H1 (cell line): ENCODE data around the gene DIP2C. TPM values are rescaled to one million over a fixed set of nuclear protein-coding genes. Genes with fewer than 3 reads are reported as not detected.

ENCODE experiments used
- CTCF ChIA-PET: fragments of 300-600 bp; sonication (Branson Sonifier 250); formaldehyde crosslinking; loops from one replicate; lab custom pipeline; 2021; ENCODE audit not compliant: partially characterized antibody; lab: Charles Lee
- POLR2A ChIA-PET: fragments of 300-600 bp; sonication (Branson Sonifier 250); formaldehyde crosslinking; loops from one replicate; lab custom pipeline; 2021; ENCODE audit warnings: inconsistent platforms; ENCODE audit not compliant: partially characterized antibody; lab: Charles Lee
- DNase-seq, 2 experiments: peaks; one replicate each; pipeline versions ENCODE4 v3.0.0 to v3.0.0-alpha.2; 2010 to 2022; ENCODE audit warnings: low spot score in 2 of 2, low read depth in 1 of 2, mixed read lengths in 1 of 2
- FAIRE-seq: peaks from 2 replicates; lab custom pipeline; 2011; peaks lifted over from hg19 to GRCh38; lab: Jason Lieb, UNC
- H2AFZ ChIP-seq: 2 replicates; pipeline ENCODE4 v1.8.1; 2012; ENCODE audit warnings: low read length, inconsistent platforms
- H2AK5ac ChIP-seq: 2 replicates; pipeline ENCODE4 v1.6.1; 2013; ENCODE audit warnings: low read depth, low read length
- H2BK120ac ChIP-seq: replicated peaks from 2 replicates; pipeline ENCODE3; 2013; ENCODE audit warnings: low read depth, low read length, inconsistent platforms
- H2BK12ac ChIP-seq: 2 replicates; pipeline ENCODE4 v1.6.1; 2013; ENCODE audit warnings: low read depth, low read length
- H2BK15ac ChIP-seq: 2 replicates; pipeline ENCODE4 v1.6.1; 2013; ENCODE audit warnings: low read length
- H2BK20ac ChIP-seq: 2 replicates; pipeline ENCODE4 v1.6.1; 2013; ENCODE audit warnings: low read length
- H2BK5ac ChIP-seq: 2 replicates; pipeline ENCODE4 v1.6.1; 2013; ENCODE audit warnings: low read depth, low read length
- H3K14ac ChIP-seq: 2 replicates; pipeline ENCODE4 v1.6.1; 2013; ENCODE audit warnings: inconsistent platforms; ENCODE audit not compliant: insufficient read length
- H3K18ac ChIP-seq: 2 replicates; pipeline ENCODE4 v1.6.1; 2013; ENCODE audit warnings: low read length; ENCODE audit errors: extremely low read depth
- H3K23ac ChIP-seq: 2 replicates; pipeline ENCODE4 v1.6.1; 2013; ENCODE audit warnings: inconsistent platforms; ENCODE audit not compliant: insufficient read length
- H3K23me2 ChIP-seq: 2 replicates; pipeline ENCODE4 v1.6.1; 2013; ENCODE audit warnings: low read depth, low read length
- H3K27ac ChIP-seq: 2 replicates; pipeline ENCODE4 v1.6.1; 2011; ENCODE audit warnings: low read depth, low read length, inconsistent platforms
- H3K27me3 ChIP-seq, 4 experiments: replicated peaks in 1 of 4; 1 replicate in 1 of 4; 2 replicates in 3 of 4; pipeline versions ENCODE4 v1.6.1 to v1.8.1; 2011 to 2013; ENCODE audit warnings: low read length in 3 of 4, mild to moderate bottlenecking in 3 of 4, inconsistent platforms in 2 of 4, mixed read lengths in 2 of 4, moderate library complexity in 1 of 4; ENCODE audit not compliant: control insufficient read depth in 3 of 4, insufficient read depth in 3 of 4; ENCODE audit errors: extremely low read depth in 1 of 4
- H3K36me3 ChIP-seq, 4 experiments: 2 replicates each; pipeline versions ENCODE4 v1.6.1 to v1.8.1; 2011 to 2013; ENCODE audit warnings: mild to moderate bottlenecking in 4 of 4, low read length in 3 of 4, moderate library complexity in 2 of 4, control low read depth in 1 of 4, inconsistent platforms in 1 of 4; ENCODE audit not compliant: insufficient read depth in 4 of 4, control insufficient read depth in 2 of 4
- H3K4ac ChIP-seq: replicated peaks from 2 replicates; pipeline ENCODE3; 2013; ENCODE audit warnings: low read length, low read depth, mixed read lengths, inconsistent platforms; ENCODE audit not compliant: insufficient read length
- H3K4me1 ChIP-seq, 4 experiments: replicated peaks in 1 of 4; 1 replicate in 1 of 4; 2 replicates in 3 of 4; pipeline versions ENCODE4 v1.6.1 to v1.8.1; 2011 to 2013; ENCODE audit warnings: low read length in 3 of 4, inconsistent platforms in 2 of 4, mixed read lengths in 1 of 4; ENCODE audit not compliant: insufficient read depth in 4 of 4, control insufficient read depth in 3 of 4
- H3K4me2 ChIP-seq, 2 experiments: 2 replicates each; pipeline versions ENCODE4 v1.6.1 to v1.8.1; 2011 to 2013; ENCODE audit warnings: low read depth in 2 of 2, low read length in 2 of 2, control low read depth in 1 of 2, inconsistent platforms in 1 of 2, mild to moderate bottlenecking in 1 of 2; ENCODE audit not compliant: insufficient read depth in 1 of 2
- H3K4me3 ChIP-seq, 4 experiments: fragments of 200-600, 300-600 bp in 1 of 4; sonication (generic), shearing (Covaris generic), sonication (Bioruptor Twin) in 1 of 4; 2 replicates each; pipeline versions ENCODE4 v1.5.1 to v1.8.1; 2011 to 2016; ENCODE audit warnings: low read length in 4 of 4, low read depth in 3 of 4, control low read depth in 2 of 4, inconsistent platforms in 2 of 4, mild to moderate bottlenecking in 2 of 4, mixed read lengths in 1 of 4, moderate library complexity in 1 of 4; ENCODE audit not compliant: insufficient read depth in 2 of 4; ENCODE audit errors: extremely low read depth in 1 of 4
- H3K56ac ChIP-seq: replicated peaks from 2 replicates; pipeline ENCODE3; 2013; ENCODE audit warnings: low read depth, mild to moderate bottlenecking, mixed read lengths, low read length, inconsistent platforms; ENCODE audit not compliant: insufficient read length
- H3K79me1 ChIP-seq: 2 replicates; pipeline ENCODE4 v1.6.1; 2013; ENCODE audit warnings: low read depth, low read length, control low read depth
- H3K79me2 ChIP-seq, 2 experiments: 2 replicates each; pipeline versions ENCODE4 v1.6.1 to v1.8.1; 2012 to 2013; ENCODE audit warnings: low read length in 2 of 2, mild to moderate bottlenecking in 2 of 2, inconsistent platforms in 1 of 2; ENCODE audit not compliant: insufficient read depth in 2 of 2, control insufficient read depth in 1 of 2
- H3K9ac ChIP-seq, 4 experiments: replicated peaks in 1 of 4; 1 replicate in 1 of 4; 2 replicates in 3 of 4; pipeline versions ENCODE4 v1.6.1 to v1.8.1; 2011 to 2013; ENCODE audit warnings: low read depth in 3 of 4, low read length in 3 of 4, control low read depth in 2 of 4, mild to moderate bottlenecking in 2 of 4, moderate library complexity in 2 of 4, inconsistent platforms in 1 of 4; ENCODE audit errors: extremely low read depth in 1 of 4
- H3K9me3 ChIP-seq, 2 experiments: 2 replicates each; pipeline versions ENCODE4 v1.6.1 to v1.8.1; 2012 to 2013; ENCODE audit warnings: mild to moderate bottlenecking in 2 of 2, moderate library complexity in 2 of 2, control low read depth in 1 of 2, inconsistent platforms in 1 of 2, low read depth in 1 of 2, low read length in 1 of 2, mixed read lengths in 1 of 2; ENCODE audit not compliant: insufficient read depth in 2 of 2
- H4K20me1 ChIP-seq, 2 experiments: replicated peaks in 1 of 2; 2 replicates each; pipeline versions ENCODE3 to v1.8.1; 2011 to 2013; ENCODE audit warnings: inconsistent platforms in 2 of 2, low read length in 2 of 2, mild to moderate bottlenecking in 1 of 2; ENCODE audit not compliant: insufficient read depth in 2 of 2, control insufficient read depth in 1 of 2
- H4K5ac ChIP-seq: 2 replicates; pipeline ENCODE4 v1.6.1; 2013; ENCODE audit warnings: low read length, low read depth, mixed read lengths, inconsistent platforms; ENCODE audit not compliant: insufficient read length
- H4K8ac ChIP-seq: 2 replicates; pipeline ENCODE4 v1.8.0; 2013; ENCODE audit warnings: mild to moderate bottlenecking, moderate library complexity, low read length, inconsistent platforms; ENCODE audit not compliant: insufficient read depth; ENCODE audit errors: extremely low read depth
- H4K91ac ChIP-seq: replicated peaks from 2 replicates; pipeline ENCODE3; 2013; ENCODE audit warnings: low read length, mixed read lengths, inconsistent platforms; ENCODE audit not compliant: insufficient read length
- BACH1 ChIP-seq: IDR thresholded peaks from 2 replicates; pipeline ENCODE4 v1.6.1; 2012; ENCODE audit warnings: low read length, improper control_type of control experiment
- TEAD4 ChIP-seq: IDR thresholded peaks from 2 replicates; pipeline ENCODE4 v1.6.1; 2012; ENCODE audit warnings: low read depth, low read length, inconsistent platforms, mixed read lengths
- WGBS, 2 experiments: shearing (Covaris generic) in 1 of 2; methylation state at CpG; one replicate each; pipeline versions ENCODE4 v1.1.6 to v1.1.7; 2013 to 2015; ENCODE audit warnings: low lambda C conversion rate in 2 of 2, mixed read lengths in 2 of 2, inconsistent platforms in 1 of 2, low coverage in 1 of 2, missing lambda C conversion rate in 1 of 2; ENCODE audit not compliant: insufficient replicate concordance in 2 of 2, insufficient coverage in 1 of 2, insufficient read length in 1 of 2; ENCODE audit errors: extremely low coverage in 1 of 2, missing lambda C conversion rate in 1 of 2; 5-methylcytosine and 5-hydroxymethylcytosine counted together
- polyA plus RNA-seq, 7 experiments: library from polyadenylated mRNA; depleted of rRNA in 3 of 7; stranded (reverse) in 5 of 7; unstranded in 2 of 7; fragments of >200 nt in 5 of 7; fragments of 200-250 nt in 2 of 7; gene quantifications; 1 replicate in 5 of 7; 2 replicates in 1 of 7; 4 replicates in 1 of 7; pipeline versions ENCODE4 v1.2.1 to v1.2.3, GENCODE V29; 2011 to 2013; ENCODE audit warnings: missing spikeins in 2 of 7, mixed read lengths in 2 of 7
- total RNA-seq: library from RNA; stranded (reverse); fragmentation: NEBNext Ultra II Directional; extraction: Animal tissue kit (Norgen Biotek cat#: 25700); gene quantifications from 2 replicates; pipeline ENCODE4 v1.2.1, GENCODE V29; 2021

Gene DIP2C
- total and polyA plus RNA-seq, 2 of the 8 experiments (the other 6 are each of a cell fraction or from before 2014, with no cell fraction given) = 3.8 to 9.3 TPM

- H4K5ac ChIP-seq = no peak overlapping the region
- DNase-seq (no peak), FAIRE-seq (no peak)
- no peak overlapping the region for H3K14ac ChIP-seq
- no peak overlapping the region for H3K27ac ChIP-seq
- H3K9me3 ChIP-seq = peaks cover 4 to 5% of the 10 kb centered on the region in 2 experiments; a peak in 1 of 4 replicates
- TF ChIP-seq TEAD4 (no peak), BACH1 (no peak)
- H3K18ac ChIP-seq = no peak overlapping the region
- no peak overlapping the region for H3K56ac ChIP-seq
- ChIA-PET CTCF (no interaction called here), POLR2A (no interaction called here)
- no peak overlapping the region for H2BK20ac ChIP-seq
- no peak overlapping the region for H4K8ac ChIP-seq
- no peak overlapping the region for H3K4me3 ChIP-seq
- H3K23ac ChIP-seq = no peak overlapping the region
- H3K79me1 ChIP-seq = no peaks in the 10 kb centered on the region
- H2BK12ac ChIP-seq = no peak overlapping the region
- H3K79me2 ChIP-seq = no peaks in the 10 kb centered on the region
- no peaks in the 10 kb centered on the region for H3K23me2 ChIP-seq
- 88% methylated on average over 6 of the region's 6 CpGs; no CpG with 5 or more reads in 1 of the 2 experiments for WGBS, 2 experiments
- no peak overlapping the region for H2AFZ ChIP-seq
- no peak overlapping the region for H2BK5ac ChIP-seq
- H3K4me2 ChIP-seq = no peak overlapping the region
- H3K4ac ChIP-seq = no peak overlapping the region
- H2BK120ac ChIP-seq = no peak overlapping the region
- H3K36me3 ChIP-seq = no peaks in the 10 kb centered on the region
- H4K20me1 ChIP-seq = peaks cover 0 to 4% of the 10 kb centered on the region in 2 experiments
- H4K91ac ChIP-seq = no peak overlapping the region
- H3K9ac ChIP-seq = no peak overlapping the region
- H2BK15ac ChIP-seq = no peak overlapping the region
- no peaks in the 10 kb centered on the region for H3K27me3 ChIP-seq
- no peak overlapping the region for H2AK5ac ChIP-seq
- H3K4me1 ChIP-seq = no peaks in the 10 kb centered on the region
Measured at GRCh38 chr10:441659-442058, 247.8 kb downstream of the DIP2C start.
